Measurements from ENCODE around the gene ZBTB32.

GRCh38 chr19:35702223-35703012 is 1.9 kb upstream of the ZBTB32 start:
- TF ChIP-seq POLR2A (IDR thresholded peaks at IDR 0.05) = peak in 2 of 4 donors; percentile 33 to 46
- no peak for TF ChIP-seq CTCF (IDR thresholded peaks at IDR 0.05)
